Measurements from ENCODE around the gene CALU.

DNA sequence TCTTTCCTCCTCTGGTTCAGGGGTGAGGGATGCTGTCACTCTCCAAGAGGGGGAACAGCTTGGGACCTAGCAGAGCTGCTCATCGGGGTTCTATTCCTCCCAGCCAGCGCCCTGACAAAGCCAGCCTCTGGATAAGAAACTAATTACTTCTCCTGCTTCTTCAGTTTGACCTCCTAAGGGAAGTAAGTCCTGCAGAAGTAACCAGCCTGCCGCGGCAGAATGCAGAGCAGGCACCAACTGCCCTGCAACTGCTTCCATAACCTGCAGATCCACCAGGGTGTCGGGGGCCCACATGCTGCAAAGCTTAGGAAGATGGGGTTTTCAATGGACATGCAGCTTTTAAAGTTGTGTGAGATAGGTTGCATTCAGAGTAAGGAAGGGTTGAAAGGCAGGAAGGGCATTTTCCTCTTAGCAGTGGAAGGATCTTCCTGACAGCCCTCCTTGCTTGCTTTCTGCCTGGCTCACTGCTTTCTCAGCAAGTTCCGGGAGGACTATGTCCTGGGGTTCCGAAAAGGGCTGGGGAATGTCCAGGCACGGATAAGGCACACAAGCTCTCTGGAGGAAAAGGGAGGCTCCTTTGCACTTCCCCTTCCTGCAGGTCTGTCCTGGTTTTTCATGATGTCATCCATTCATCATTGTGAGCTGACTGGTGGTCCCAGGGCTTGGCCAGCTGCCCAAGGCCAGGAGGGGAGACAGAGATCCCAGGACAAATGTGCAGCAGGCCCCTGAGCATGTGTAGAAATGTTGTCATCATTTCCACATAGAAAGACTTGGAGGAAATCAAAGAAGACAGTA, 24.3 kb upstream of the CALU start:
- TF ChIP-seq POLR2A (IDR thresholded peaks at IDR 0.05; ENCODE audit: low read length) (no peak), GATA1 (IDR thresholded peaks at IDR 0.05; ENCODE audit: low read depth, low read length) (no peak)

Measured in erythroblast (primary cell).